A549 (cell line): ENCODE measurements around the gene TMEM63C. TPM values are rescaled to one million over a fixed set of nuclear protein-coding genes. Genes with fewer than 3 reads are reported as not detected.

Experiments
- ATAC-seq, 2 experiments: fragments of 200-7000 bp in 1 of 2; fragments of >200 bp in 1 of 2; cut with Nextera tagmentation in 1 of 2; cut with Tn5 transposase in 1 of 2; 3 replicates each; pipeline versions ENCODE4 v1.8.0 to v1.9.1; 2018 to 2020; ENCODE audit warnings: mild to moderate bottlenecking in 1 of 2, moderate library complexity in 1 of 2
- CTCF ChIA-PET: fragments of 300-600 bp; sonication (Branson Sonifier 250); formaldehyde crosslinking; extraction: SDS; loops from one replicate; lab custom pipeline; 2021; ENCODE audit warnings: antibody characterized with exemption, inconsistent platforms; lab: Yijun Ruan, JAX
- POLR2A ChIA-PET: fragments of 350-600 bp; formaldehyde crosslinking; extraction: SDS; loops from one replicate; lab custom pipeline; 2021; ENCODE audit warnings: antibody characterized with exemption, inconsistent platforms; lab: Yijun Ruan, JAX
- DNase-seq, 2 experiments: peaks; one replicate each; pipeline versions ENCODE4 v3.0.0 to v3.0.0-alpha.2; 2011 to 2016; ENCODE audit warnings: low read depth in 1 of 2, low spot score in 1 of 2
- FAIRE-seq: peaks from 2 replicates; lab custom pipeline; 2011; peaks lifted over from hg19 to GRCh38; lab: Jason Lieb, UNC
- H3K27ac ChIP-seq, 2 experiments: fragments of >200 bp; sonication (Bioruptor Twin); formaldehyde crosslinking; 3 replicates each; pipeline ENCODE4 v1.5.1; 2016 to 2017
- H3K4me1 ChIP-seq: fragments of >200 bp; sonication (Bioruptor Twin); formaldehyde crosslinking; 3 replicates; pipeline ENCODE4 v1.6.1; 2016
- H3K4me2 ChIP-seq: fragments of >200 bp; sonication (Bioruptor Twin); formaldehyde crosslinking; 3 replicates; pipeline ENCODE4 v1.6.1; 2016
- H3K4me3 ChIP-seq: fragments of >200 bp; sonication (Bioruptor Twin); formaldehyde crosslinking; 3 replicates; pipeline ENCODE4 v1.5.1; 2016
- H3K9me3 ChIP-seq: fragments of >200 bp; sonication (Bioruptor Twin); formaldehyde crosslinking; 3 replicates; pipeline ENCODE4 v1.6.1; 2016
- CBX8 ChIP-seq: fragments of 200-600 bp; sonication (generic); IDR thresholded peaks from 2 replicates; pipeline ENCODE4 v1.6.1; 2016
- CEBPB ChIP-seq, 2 experiments: fragments of >200 bp in 1 of 2; sonication (Bioruptor Twin) in 1 of 2; formaldehyde crosslinking in 1 of 2; IDR thresholded peaks; 2 replicates each; pipeline ENCODE4 v1.6.1; 2012 to 2016
- CHD2 ChIP-seq: fragments of 150-350 bp; IDR thresholded peaks from 2 replicates; pipeline ENCODE4 v1.6.1; 2014; ENCODE audit warnings: low read length; ENCODE audit not compliant: partially characterized antibody
- CHD4 ChIP-seq: fragments of 200-600 bp; sonication (generic); IDR thresholded peaks from 2 replicates; pipeline ENCODE4 v1.6.1; 2016; ENCODE audit warnings: antibody characterized with exemption, mild to moderate bottlenecking, borderline replicate concordance
- EP300 ChIP-seq, 2 experiments: fragments of >200 bp; sonication (Bioruptor Twin); formaldehyde crosslinking; IDR thresholded peaks; 2 replicates in 1 of 2; 3 replicates in 1 of 2; pipeline ENCODE4 v1.6.1; 2016 to 2017
- ESRRA ChIP-seq: fragments of 150-350 bp; IDR thresholded peaks from 2 replicates; pipeline ENCODE4 v1.6.1; 2014; ENCODE audit warnings: mild to moderate bottlenecking, low read length, borderline replicate concordance
- FOSB ChIP-seq: fragments of 250-450 bp; sonication (Bioruptor Pico); IDR thresholded peaks from 2 replicates; pipeline ENCODE4 v1.5.0; 2020; ENCODE audit warnings: mild to moderate bottlenecking, moderate library complexity
- FOSL2 ChIP-seq, 2 experiments: fragments of 450-650 bp in 1 of 2; fragments of >200 bp in 1 of 2; sonication (Bioruptor Twin) in 1 of 2; formaldehyde crosslinking; IDR thresholded peaks; 2 replicates each; pipeline versions ENCODE4 v1.5.0 to v1.6.1; 2016 to 2020; ENCODE audit warnings: mild to moderate bottlenecking in 1 of 2, moderate library complexity in 1 of 2
- FOXS1 ChIP-seq: fragments of 250-450 bp; sonication (Bioruptor Pico); IDR thresholded peaks from 2 replicates; pipeline ENCODE4 v1.5.0; 2020; ENCODE audit warnings: mild to moderate bottlenecking, moderate library complexity
- GATA3 ChIP-seq: IDR thresholded peaks from 2 replicates; pipeline ENCODE4 v1.6.1; 2012; ENCODE audit warnings: borderline replicate concordance
- HDAC2 ChIP-seq: fragments of 200-600 bp; sonication (generic); IDR thresholded peaks from 2 replicates; pipeline ENCODE4 v1.6.1; 2016
- HEYL ChIP-seq: fragments of 250-450 bp; sonication (Bioruptor Pico); IDR thresholded peaks from 2 replicates; pipeline ENCODE4 v1.8.0; 2021; ENCODE audit warnings: mild to moderate bottlenecking, moderate library complexity
- HOXA7 ChIP-seq: fragments of 250-450 bp; sonication (Bioruptor Pico); IDR thresholded peaks from 2 replicates; pipeline ENCODE4 v1.5.0; 2020; ENCODE audit warnings: mild to moderate bottlenecking, moderate library complexity
- HOXB5 ChIP-seq: fragments of 250-450 bp; sonication (Bioruptor Pico); IDR thresholded peaks from 2 replicates; pipeline ENCODE4 v1.5.0; 2020; ENCODE audit warnings: mild to moderate bottlenecking, moderate library complexity
- JUN ChIP-seq, 2 experiments: fragments of >200 bp; sonication (Bioruptor Twin); formaldehyde crosslinking; IDR thresholded peaks; 2 replicates in 1 of 2; 3 replicates in 1 of 2; pipeline ENCODE4 v1.6.1; 2016 to 2017
- KDM1A ChIP-seq: fragments of 200-600 bp; sonication (generic); IDR thresholded peaks from 2 replicates; pipeline ENCODE4 v1.6.1; 2016; ENCODE audit warnings: low read depth, mild to moderate bottlenecking
- KDM5A ChIP-seq: fragments of 200-600 bp; sonication (generic); IDR thresholded peaks from 2 replicates; pipeline ENCODE4 v1.6.1; 2016; ENCODE audit warnings: antibody characterized with exemption, mild to moderate bottlenecking
- NFE2L2 ChIP-seq: fragments of 150-350 bp; conservative IDR thresholded peaks from 2 replicates; pipeline ENCODE4 v1.6.1; 2014; ENCODE audit warnings: low read length
- NPAS2 ChIP-seq: fragments of 250-450 bp; sonication (Bioruptor Pico); IDR thresholded peaks from 2 replicates; pipeline ENCODE4 v1.8.0; 2022; ENCODE audit warnings: mild to moderate bottlenecking, moderate library complexity, borderline replicate concordance
- NR3C1 ChIP-seq: fragments of >200 bp; sonication (Bioruptor Twin); formaldehyde crosslinking; IDR thresholded peaks from 3 replicates; pipeline ENCODE4 v1.6.1; 2017
- PHF8 ChIP-seq: fragments of 200-600 bp; sonication (generic); IDR thresholded peaks from 2 replicates; pipeline ENCODE4 v1.6.1; 2016; ENCODE audit warnings: low read depth, mild to moderate bottlenecking, antibody characterized with exemption, moderate library complexity, borderline replicate concordance
- RARB ChIP-seq: fragments of 250-450 bp; sonication (Bioruptor Pico); IDR thresholded peaks from 2 replicates; pipeline ENCODE4 v1.8.0; 2021; ENCODE audit warnings: mild to moderate bottlenecking, moderate library complexity
- RFX5 ChIP-seq: fragments of 450-650 bp; IDR thresholded peaks from 2 replicates; pipeline ENCODE4 v1.7.1; 2014; ENCODE audit warnings: antibody characterized with exemption, mild to moderate bottlenecking, moderate library complexity
- TFCP2L1 ChIP-seq: fragments of 250-450 bp; sonication (Bioruptor Pico); IDR thresholded peaks from 2 replicates; pipeline ENCODE4 v1.5.0; 2021; ENCODE audit warnings: mild to moderate bottlenecking
- WGBS: methylation state at CpG from one replicate; pipeline ENCODE4 v1.1.6; 2017; ENCODE audit errors: missing lambda C conversion rate; 5-methylcytosine and 5-hydroxymethylcytosine counted together
- polyA plus RNA-seq, 4 experiments: library from polyadenylated mRNA; depleted of rRNA in 3 of 4; stranded (reverse); fragments of >200 nt; fragmentation: RNase III in 1 of 4; extraction: RNeasy Plus Mini Kit Qiagen cat#74134 plus additional on column Dnase treatment in 1 of 4; gene quantifications; 2 replicates in 3 of 4; 3 replicates in 1 of 4; pipeline ENCODE4 v1.2.3, GENCODE V29; 2011 to 2017
- TF ChIP-seq, protein P1 (sequence below): IDR thresholded peaks from 2 replicates; pipeline ENCODE4 v1.6.1; 2012; ENCODE audit warnings: low read depth, borderline replicate concordance
- TF ChIP-seq, protein P2 (sequence below): fragments of 250-450 bp; sonication (Bioruptor Pico); IDR thresholded peaks from 2 replicates; pipeline ENCODE4 v1.5.0; 2020; ENCODE audit warnings: low read depth, mild to moderate bottlenecking, moderate library complexity
- TF ChIP-seq, protein P3 (sequence below): IDR thresholded peaks from 2 replicates; pipeline ENCODE4 v1.6.1; 2012
- TF ChIP-seq, protein P4 (sequence below): fragments of >200 bp; sonication (Bioruptor Twin); formaldehyde crosslinking; IDR thresholded peaks from 2 replicates; pipeline ENCODE4 v1.6.1; 2016
- TF ChIP-seq, protein P5 (sequence below): IDR thresholded peaks from 2 replicates; pipeline ENCODE4 v1.6.1; 2012

TMEM63C gene
- polyA plus RNA-seq, 2 of the 4 experiments (the other 2 are of a cell fraction), result 0.43 to 0.57 TPM

DNA sequence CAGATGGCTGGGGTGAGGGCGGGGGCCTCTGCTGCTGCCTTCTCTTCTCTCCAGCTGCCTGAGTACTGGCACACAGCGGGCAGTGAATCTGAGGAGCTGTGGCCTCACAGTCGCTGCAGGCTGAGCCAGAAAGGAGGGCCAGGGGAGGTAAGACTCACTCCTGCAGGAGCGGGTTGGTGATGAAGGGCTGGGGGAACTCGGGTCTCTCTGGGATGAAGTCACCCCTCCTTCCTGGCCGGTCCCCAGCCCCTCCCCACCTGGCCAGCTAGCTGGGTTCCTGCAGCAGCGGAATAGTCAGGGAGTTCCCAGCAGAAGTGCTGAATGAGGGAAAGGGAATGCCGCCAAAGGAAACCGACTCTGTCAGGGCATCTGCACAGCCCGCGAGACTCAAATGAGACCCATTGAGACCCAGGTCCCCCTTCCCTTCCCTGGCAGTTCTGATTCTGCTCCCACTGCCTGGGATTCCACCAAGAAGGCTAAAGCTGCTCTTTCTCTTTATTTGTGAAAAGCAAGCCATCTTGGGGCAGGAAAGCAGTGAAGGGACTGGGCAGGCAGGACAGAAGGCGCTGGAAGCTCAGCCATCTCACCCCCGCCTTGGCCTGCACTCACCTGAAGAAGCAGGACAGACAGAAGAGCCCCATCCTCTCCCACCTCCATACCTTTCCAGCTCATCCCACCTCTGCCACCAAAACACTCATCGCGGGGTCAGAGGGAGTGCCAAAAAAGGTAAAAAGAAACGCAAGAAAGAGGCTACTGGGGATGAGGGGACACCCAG lies 84.2 kb downstream of the TMEM63C start:
- CTCF ChIA-PET, result interaction anchor here (1.1 to 3.6 kb wide), 4 partner anchors 11 to 142 kb away, joined by 3 to 13 read pairs (median 4); no protein-coding TSS in a partner anchor
- Histone ChIP-seq H3K27ac (no peak overlapping the region), H3K4me3 (no peak overlapping the region), H3K4me1 (peaks cover 6% of the 10 kb centered on the region; the same call in 1 of the 3 replicates), H3K9me3 (0 out of 3 replicates have a peak, but pooled peaks cover 5% of the 10 kb centered on the region), H3K4me2 (no peak overlapping the region)
- no peak for ATAC-seq
- 68% methylated on average over 16 of the region's 16 CpGs for WGBS
- no peak for DNase-seq
- POLR2A ChIA-PET, result no interaction called here
- TF ChIP-seq, protein P1, sequence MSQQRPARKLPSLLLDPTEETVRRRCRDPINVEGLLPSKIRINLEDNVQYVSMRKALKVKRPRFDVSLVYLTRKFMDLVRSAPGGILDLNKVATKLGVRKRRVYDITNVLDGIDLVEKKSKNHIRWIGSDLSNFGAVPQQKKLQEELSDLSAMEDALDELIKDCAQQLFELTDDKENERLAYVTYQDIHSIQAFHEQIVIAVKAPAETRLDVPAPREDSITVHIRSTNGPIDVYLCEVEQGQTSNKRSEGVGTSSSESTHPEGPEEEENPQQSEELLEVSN, result no peak
- TF ChIP-seq RFX5, result no peak
- TF ChIP-seq CHD2, result no peak
- no peak for TF ChIP-seq PHF8
- TF ChIP-seq, protein P2, sequence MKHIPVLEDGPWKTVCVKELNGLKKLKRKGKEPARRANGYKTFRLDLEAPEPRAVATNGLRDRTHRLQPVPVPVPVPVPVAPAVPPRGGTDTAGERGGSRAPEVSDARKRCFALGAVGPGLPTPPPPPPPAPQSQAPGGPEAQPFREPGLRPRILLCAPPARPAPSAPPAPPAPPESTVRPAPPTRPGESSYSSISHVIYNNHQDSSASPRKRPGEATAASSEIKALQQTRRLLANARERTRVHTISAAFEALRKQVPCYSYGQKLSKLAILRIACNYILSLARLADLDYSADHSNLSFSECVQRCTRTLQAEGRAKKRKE (CRISPR knock-in tag), result no peak
- TF ChIP-seq CHD4, result no peak
- TF ChIP-seq HEYL, result no peak
- no peak for TF ChIP-seq TFCP2L1 (CRISPR knock-in tag)
- no peak for TF ChIP-seq FOSB (CRISPR knock-in tag)
- no peak for FAIRE-seq

DNA sequence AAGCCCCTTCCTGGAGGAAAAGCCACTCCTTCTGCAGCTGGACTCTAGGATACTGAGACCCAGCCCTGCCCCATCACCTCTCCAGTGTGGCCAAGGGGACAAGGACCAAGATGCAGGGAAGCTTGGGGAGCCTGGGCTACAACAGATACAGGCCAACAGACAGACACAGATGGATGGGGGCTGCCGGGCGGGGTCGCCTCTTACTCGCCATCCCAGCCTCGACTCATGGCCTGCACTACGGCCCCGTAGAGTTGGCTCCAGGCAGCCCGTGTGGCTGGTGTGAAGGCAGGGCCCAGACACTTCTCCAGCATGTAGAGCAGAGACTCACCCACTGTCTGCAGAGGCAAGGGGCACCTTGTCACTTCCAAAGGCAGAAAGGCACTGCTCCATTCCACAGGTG lies 84.7 kb downstream of the TMEM63C start:
- Histone ChIP-seq H3K27ac (no peak overlapping the region), H3K9me3 (0 out of 3 replicates have a peak, but pooled peaks cover 5% of the 10 kb centered on the region), H3K4me1 (peaks cover 8% of the 10 kb centered on the region; the same call in 1 of the 3 replicates), H3K4me2 (no peak overlapping the region), H3K4me3 (no peak overlapping the region)
- ChIA-PET POLR2A (no interaction called here), CTCF (interaction anchor here (1.1 to 3.6 kb wide), 5 partner anchors 10 to 142 kb away, joined by 3 to 13 read pairs (median 3); no protein-coding TSS in a partner anchor)
- FAIRE-seq (no peak), DNase-seq (no peak), ATAC-seq (no peak)
- WGBS, result 82% methylated on average over 3 of the region's 8 CpGs
- no peak for TF ChIP-seq FOSB (CRISPR knock-in tag)
- no peak for TF ChIP-seq RARB (CRISPR knock-in tag)
- TF ChIP-seq, protein P3, sequence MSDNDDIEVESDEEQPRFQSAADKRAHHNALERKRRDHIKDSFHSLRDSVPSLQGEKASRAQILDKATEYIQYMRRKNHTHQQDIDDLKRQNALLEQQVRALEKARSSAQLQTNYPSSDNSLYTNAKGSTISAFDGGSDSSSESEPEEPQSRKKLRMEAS, result no peak
- TF ChIP-seq HOXA7, result no peak
- TF ChIP-seq NFE2L2, result no peak
- TF ChIP-seq KDM1A, result no peak
- TF ChIP-seq GATA3, result no peak
- TF ChIP-seq, protein P2 (CRISPR knock-in tag), result no peak
- no peak for TF ChIP-seq FOXS1
- no peak for TF ChIP-seq NPAS2 (CRISPR knock-in tag)
- no peak for TF ChIP-seq KDM5A
- TF ChIP-seq JUN (IDR thresholded peaks at IDR 0.05), result no peak

DNA sequence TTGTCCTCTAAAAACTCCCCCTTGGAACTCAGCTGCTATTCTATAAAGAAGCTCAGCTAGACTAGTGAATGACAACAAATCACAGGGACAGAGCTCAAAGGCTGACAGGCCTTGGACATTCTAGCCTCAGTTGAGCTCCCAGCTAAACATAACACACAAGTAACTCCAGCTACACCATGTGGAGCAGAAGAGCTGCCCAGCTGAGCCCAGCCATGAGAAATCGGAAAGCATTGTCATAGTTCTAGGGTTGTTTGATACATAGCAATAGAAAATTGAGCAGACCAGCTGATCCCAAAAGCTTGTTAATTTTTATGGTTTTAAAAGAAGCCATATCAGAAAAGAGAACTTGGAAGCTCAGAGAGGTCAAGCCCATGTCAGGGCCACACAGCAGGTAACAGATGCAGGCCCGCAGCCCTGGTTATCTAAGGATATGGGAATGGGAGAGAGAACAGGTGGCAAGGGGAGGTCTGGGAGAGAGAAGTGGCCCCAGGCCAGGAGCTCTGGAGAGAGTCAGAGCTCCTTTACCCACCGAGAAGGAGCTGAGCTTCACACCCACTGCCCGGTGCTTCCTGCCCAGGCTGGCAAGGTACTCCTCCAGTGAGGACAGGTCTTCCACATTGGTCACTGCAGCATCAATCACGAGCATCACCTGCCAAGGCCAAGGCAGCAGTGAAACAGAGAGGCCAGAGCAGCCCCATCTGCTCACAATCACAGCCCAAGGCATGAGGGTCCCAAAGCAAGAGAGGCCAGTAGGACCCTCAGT lies 86.5 kb downstream of the TMEM63C start:
- H3K4me1 ChIP-seq, result peaks cover 8% of the 10 kb centered on the region; the same call in 1 of the 3 replicates
- WGBS, result 70% methylated on average over 4 of the region's 5 CpGs
- ATAC-seq (no peak), FAIRE-seq (no peak), DNase-seq (no peak)
- H3K4me3 ChIP-seq, result no peak overlapping the region
- ChIA-PET CTCF (interaction anchor here (0.6 to 3.6 kb wide), 9 partner anchors 8 to 818 kb away, joined by 3 to 13 read pairs (median 4); no protein-coding TSS in a partner anchor), POLR2A (no interaction called here)
- H3K27ac ChIP-seq, result no peak overlapping the region
- 0 out of 3 replicates have a peak, but pooled peaks cover 5% of the 10 kb centered on the region for H3K9me3 ChIP-seq
- no peak overlapping the region for H3K4me2 ChIP-seq
- TF ChIP-seq ESRRA (no peak), NR3C1 (no peak), CBX8 (no peak), NPAS2 (CRISPR knock-in tag) (no peak), HDAC2 (no peak), EP300 (IDR thresholded peaks at IDR 0.05) (no peak), HOXB5 (no peak), FOSL2 (IDR thresholded peaks at IDR 0.05) (no peak), FOSL2 (CRISPR knock-in tag; IDR thresholded peaks at IDR 0.05) (no peak), CHD4 (no peak), CEBPB (IDR thresholded peaks at IDR 0.05) (no peak)
- TF ChIP-seq, protein P4, sequence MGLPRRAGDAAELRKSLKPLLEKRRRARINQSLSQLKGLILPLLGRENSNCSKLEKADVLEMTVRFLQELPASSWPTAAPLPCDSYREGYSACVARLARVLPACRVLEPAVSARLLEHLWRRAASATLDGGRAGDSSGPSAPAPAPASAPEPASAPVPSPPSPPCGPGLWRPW, result no peak
- TF ChIP-seq, protein P5, sequence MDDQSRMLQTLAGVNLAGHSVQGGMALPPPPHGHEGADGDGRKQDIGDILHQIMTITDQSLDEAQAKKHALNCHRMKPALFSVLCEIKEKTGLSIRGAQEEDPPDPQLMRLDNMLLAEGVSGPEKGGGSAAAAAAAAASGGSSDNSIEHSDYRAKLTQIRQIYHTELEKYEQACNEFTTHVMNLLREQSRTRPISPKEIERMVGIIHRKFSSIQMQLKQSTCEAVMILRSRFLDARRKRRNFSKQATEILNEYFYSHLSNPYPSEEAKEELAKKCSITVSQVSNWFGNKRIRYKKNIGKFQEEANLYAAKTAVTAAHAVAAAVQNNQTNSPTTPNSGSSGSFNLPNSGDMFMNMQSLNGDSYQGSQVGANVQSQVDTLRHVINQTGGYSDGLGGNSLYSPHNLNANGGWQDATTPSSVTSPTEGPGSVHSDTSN, result no peak
